Activated T-cell treated with anti-CD3 and anti-CD28 coated beads, Interleukin-2, amount 50 U/mL, for 4 hours (primary cell): ENCODE results near the gene ASXL2. TPM values are rescaled to one million over a fixed set of nuclear protein-coding genes. Genes with fewer than 3 reads are reported as not detected.
"Not testable (repeated sequence)": the region's sequence is repeated elsewhere in the genome, so short reads cannot be mapped to it uniquely, and the experiment has no call there.

Experiments
- ATAC-seq, 2 donors: fragments of 200-7000 bp; cut with Tn5 transposase; one replicate each; pipeline ENCODE4 v1.10.0; 2021
- DNase-seq: peaks from one replicate; pipeline ENCODE4 v3.0.0-alpha.2; 2020
- H3K27me3 Mint-ChIP-seq: one replicate; pipeline ENCODE4 v1.8.0; 2021; ENCODE audit warnings: low read depth, mixed read lengths
- H3K36me3 Mint-ChIP-seq: one replicate; pipeline ENCODE4 v1.8.0; 2022; ENCODE audit warnings: mixed read lengths; ENCODE audit not compliant: insufficient read depth
- H3K4me1 Mint-ChIP-seq: one replicate; pipeline ENCODE4 v1.8.0; 2021; ENCODE audit warnings: low read depth, mixed read lengths
- H3K4me3 Mint-ChIP-seq: one replicate; pipeline ENCODE4 v1.8.0; 2021; ENCODE audit warnings: mild to moderate bottlenecking, moderate library complexity, mixed read lengths
- H3K9me3 Mint-ChIP-seq: one replicate; pipeline ENCODE4 v1.8.0; 2021; ENCODE audit warnings: mixed read lengths
- total RNA-seq, 3 donors: library from RNA; stranded (reverse); gene quantifications; one replicate each; pipeline ENCODE4 v1.2.1, GENCODE V29; 2021

The ASXL2 gene
- total RNA-seq, 3 donors from 2014 or later = 27.2 to 38.5 (median 37.5) TPM

DNA sequence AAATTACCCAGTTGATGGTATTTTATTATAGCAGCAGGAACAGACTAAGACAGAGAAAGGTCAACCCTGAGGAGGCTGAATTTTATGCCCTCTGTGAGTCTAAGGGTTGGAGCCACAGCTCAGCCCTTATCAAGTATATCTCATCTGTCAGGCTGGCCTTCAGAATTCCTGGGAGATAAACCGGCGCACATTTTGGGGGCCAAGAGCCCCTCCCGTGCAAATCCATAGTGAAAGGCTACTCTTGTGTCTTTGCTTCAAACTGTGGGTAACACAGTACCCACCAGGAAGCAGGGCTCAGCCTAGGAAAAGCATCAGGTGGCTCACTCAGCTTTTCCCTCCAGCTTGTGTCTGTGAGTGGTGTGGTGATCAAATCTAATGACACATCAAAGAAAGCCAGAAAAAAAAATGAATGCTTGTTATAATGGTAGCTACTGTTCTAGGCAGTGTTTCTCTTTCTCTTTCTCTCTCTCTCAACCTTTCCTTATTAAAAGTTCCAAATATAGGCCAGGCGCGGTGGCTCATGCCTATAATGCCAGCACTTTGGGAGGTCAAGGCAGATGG is 25.0 kb upstream of the ASXL2 start:
- ATAC-seq (no peak), DNase-seq (no peak)
- Mint-ChIP-seq H3K27me3 (no peaks in the 10 kb centered on the region), H3K4me1 (no peaks in the 10 kb centered on the region), H3K36me3 (no peaks in the 10 kb centered on the region), H3K9me3 (no peaks in the 10 kb centered on the region), H3K4me3 (no peak overlapping the region)

DNA sequence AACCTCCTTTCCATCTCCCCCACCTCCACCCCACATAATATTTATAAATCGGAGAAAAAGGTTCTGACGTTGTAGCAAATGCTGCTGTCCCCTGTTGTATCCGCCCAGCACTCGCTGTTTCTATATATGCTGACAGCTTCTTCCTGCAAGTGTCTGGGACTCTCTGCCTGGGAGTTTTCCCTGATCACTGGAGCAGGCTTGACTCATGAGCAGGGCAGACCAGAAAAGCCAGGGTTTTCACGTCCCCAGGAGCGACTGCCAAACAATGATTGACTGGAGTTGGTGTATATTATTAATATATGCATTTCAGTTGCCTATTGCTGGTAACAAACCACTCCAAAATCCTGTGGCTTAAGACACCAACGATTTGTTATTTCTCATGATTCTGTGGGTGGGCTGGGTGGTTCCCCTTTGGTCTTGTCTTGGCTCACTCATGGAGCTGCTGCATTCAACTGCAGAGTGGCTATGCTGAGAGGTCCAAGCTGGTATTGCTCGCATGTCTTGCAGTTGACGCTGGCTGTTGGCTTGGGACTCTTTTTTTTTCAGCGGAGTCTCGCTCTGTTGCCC is 21.2 kb upstream of the ASXL2 start:
- Mint-ChIP-seq H3K4me1 (no peaks in the 10 kb centered on the region), H3K36me3 (no peaks in the 10 kb centered on the region), H3K27me3 (no peaks in the 10 kb centered on the region), H3K9me3 (no peaks in the 10 kb centered on the region), H3K4me3 (no peak overlapping the region)
- DNase-seq (no peak), ATAC-seq (no peak)

GRCh38 chr2:25897506-25897905 is 19.2 kb upstream of the ASXL2 start:
- ATAC-seq = no peak
- DNase-seq = no peak
- H3K27me3 Mint-ChIP-seq = no peaks in the 10 kb centered on the region
- no peaks in the 10 kb centered on the region for H3K9me3 Mint-ChIP-seq
- H3K36me3 Mint-ChIP-seq = no peaks in the 10 kb centered on the region
- no peaks in the 10 kb centered on the region for H3K4me1 Mint-ChIP-seq
- no peak overlapping the region for H3K4me3 Mint-ChIP-seq

DNA sequence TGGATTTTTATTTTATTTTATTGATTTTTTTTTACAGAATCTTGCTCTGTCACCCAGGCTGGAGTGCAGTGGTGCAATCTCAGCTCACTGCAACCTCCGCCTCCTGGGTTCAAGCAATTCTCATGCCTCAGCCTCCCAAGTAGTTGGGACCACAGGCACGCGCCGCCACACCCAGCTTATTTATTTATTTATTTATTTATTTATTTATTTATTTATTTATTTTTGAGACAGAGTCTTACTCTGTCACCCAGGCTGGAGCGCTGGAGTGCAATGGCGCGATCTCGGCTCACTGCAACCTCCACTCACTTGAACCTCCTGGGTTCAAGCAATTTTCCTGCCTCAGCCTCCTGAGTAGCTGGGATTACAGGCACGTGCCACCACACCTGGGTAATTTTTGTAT is 18.0 kb upstream of the ASXL2 start:
- not testable (repeated sequence) for H3K27me3 Mint-ChIP-seq, H3K36me3 Mint-ChIP-seq, H3K4me3 Mint-ChIP-seq, H3K4me1 Mint-ChIP-seq, ATAC-seq, H3K9me3 Mint-ChIP-seq, DNase-seq

DNA sequence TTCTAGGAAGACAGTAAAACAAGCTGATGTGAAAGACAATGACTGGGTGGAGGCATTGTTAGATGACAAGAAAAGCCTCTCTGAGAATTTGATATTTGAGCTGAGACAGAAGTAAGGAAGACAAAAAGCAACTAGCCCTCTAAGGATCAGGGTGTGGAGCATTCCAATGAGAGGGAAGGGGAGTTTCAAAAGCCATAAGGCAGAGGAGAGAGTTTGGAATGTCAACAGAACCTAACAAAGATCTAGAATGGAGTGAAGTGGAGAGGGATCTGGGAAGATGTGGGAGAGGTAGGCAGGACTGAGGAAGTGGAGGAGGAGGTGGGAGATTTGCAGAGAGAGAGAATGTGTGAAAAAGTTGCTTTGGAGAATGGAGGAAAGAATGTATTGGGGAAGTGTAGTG is 17.3 kb upstream of the ASXL2 start:
- Mint-ChIP-seq H3K4me1 (no peaks in the 10 kb centered on the region), H3K9me3 (no peaks in the 10 kb centered on the region), H3K4me3 (no peak overlapping the region), H3K27me3 (no peaks in the 10 kb centered on the region), H3K36me3 (no peaks in the 10 kb centered on the region)
- DNase-seq (no peak), ATAC-seq (no peak)

- Mint-ChIP-seq H3K9me3 (no peaks in the 10 kb centered on the region), H3K4me1 (no peaks in the 10 kb centered on the region), H3K27me3 (no peaks in the 10 kb centered on the region), H3K4me3 (no peak overlapping the region), H3K36me3 (no peaks in the 10 kb centered on the region)
- no peak for DNase-seq
- ATAC-seq = no peak
These were observed 16.7 kb upstream of the ASXL2 start for GRCh38 chr2:25895018-25895417.

DNA sequence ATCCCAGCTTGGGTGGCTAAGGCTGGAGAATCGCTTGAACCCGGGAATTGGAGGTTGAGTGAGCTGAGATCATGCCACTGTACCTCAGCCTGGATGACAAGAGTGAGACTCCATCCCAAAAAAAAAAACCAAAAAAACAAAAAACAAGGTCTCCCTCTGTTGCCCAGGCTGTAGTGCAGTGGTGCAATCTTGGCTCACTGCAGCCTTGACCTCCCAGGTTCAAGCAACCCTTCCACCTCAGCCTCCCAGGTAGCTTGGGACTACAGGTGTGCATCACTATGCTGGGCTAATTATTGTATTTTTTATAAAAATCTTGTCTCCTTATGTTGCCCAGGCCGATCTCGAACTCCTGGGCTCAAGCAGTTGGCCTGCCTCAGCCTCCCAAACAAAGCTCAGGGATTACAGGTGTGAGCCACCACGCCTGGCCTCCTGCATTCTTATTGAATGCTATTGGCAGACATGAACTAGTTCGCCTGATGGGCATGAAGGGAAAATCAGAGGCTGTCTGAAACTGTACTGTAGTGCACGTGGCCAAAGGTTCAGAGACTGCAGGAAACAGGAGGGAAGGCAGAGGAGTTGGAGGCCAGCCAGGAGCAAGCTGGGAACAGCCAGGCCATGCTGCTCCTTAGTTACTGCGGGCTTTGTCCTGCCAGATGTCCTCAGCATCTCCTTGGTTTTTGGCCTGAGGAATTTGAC is 16.0 kb upstream of the ASXL2 start:
- H3K27me3 Mint-ChIP-seq = no peaks in the 10 kb centered on the region
- no peak for ATAC-seq
- no peaks in the 10 kb centered on the region for H3K9me3 Mint-ChIP-seq
- no peaks in the 10 kb centered on the region for H3K4me1 Mint-ChIP-seq
- no peaks in the 10 kb centered on the region for H3K36me3 Mint-ChIP-seq
- no peak overlapping the region for H3K4me3 Mint-ChIP-seq
- DNase-seq = no peak

DNA sequence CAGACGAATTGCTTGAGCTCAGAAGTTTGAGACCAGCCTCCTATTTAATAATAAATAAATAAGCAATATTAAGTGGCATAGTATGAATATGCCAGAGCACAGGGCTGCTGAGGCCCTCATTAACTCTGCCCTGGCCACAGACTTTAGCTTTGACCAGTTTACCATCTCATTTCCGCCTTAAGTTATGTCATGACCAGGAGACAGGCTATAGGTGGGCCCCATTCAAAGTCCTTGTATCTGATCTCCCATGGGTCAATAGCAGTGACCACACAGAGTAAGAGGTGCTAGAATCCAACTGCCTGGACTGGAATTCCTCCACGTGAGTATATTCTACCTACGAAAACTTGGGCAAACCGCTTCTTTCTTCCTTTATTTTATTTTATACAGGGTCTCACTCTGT is 13.4 kb upstream of the ASXL2 start:
- H3K4me1 Mint-ChIP-seq = no peaks in the 10 kb centered on the region
- H3K36me3 Mint-ChIP-seq = no peaks in the 10 kb centered on the region
- no peak overlapping the region for H3K4me3 Mint-ChIP-seq
- H3K9me3 Mint-ChIP-seq = no peaks in the 10 kb centered on the region
- no peak for ATAC-seq
- no peaks in the 10 kb centered on the region for H3K27me3 Mint-ChIP-seq
- no peak for DNase-seq

- Mint-ChIP-seq H3K4me1 (no peaks in the 10 kb centered on the region), H3K9me3 (no peaks in the 10 kb centered on the region), H3K27me3 (peaks cover 4% of the 10 kb centered on the region), H3K36me3 (no peaks in the 10 kb centered on the region), H3K4me3 (no peak overlapping the region)
- ATAC-seq = no peak
- DNase-seq = no peak
These were observed 9.4 kb upstream of the ASXL2 start for GRCh38 chr2:25887624-25888242.

DNA sequence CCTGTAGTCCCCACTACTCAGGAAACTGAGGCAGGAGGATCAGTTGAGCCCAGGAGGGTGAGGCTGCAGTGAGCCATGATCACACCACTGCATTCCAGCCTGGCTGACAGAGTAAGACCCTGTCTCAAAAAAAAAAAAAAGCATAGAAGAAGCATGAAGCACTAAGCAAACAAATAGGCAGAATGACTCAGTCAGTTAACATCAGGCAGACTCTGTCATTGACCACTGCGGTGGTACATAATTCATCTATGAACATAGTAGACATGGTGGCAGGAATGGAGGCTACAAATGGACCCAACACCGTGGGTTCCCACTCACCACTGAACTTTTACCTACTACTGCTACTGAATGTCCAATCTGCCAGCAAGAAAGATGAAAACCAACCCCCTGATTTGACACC is 7.6 kb upstream of the ASXL2 start:
- Mint-ChIP-seq H3K4me1 (peaks cover 2% of the 10 kb centered on the region), H3K4me3 (no peak overlapping the region), H3K27me3 (peaks cover 4% of the 10 kb centered on the region), H3K36me3 (no peaks in the 10 kb centered on the region), H3K9me3 (no peaks in the 10 kb centered on the region)
- DNase-seq (no peak), ATAC-seq (no peak)

- H3K4me3 Mint-ChIP-seq = no peak overlapping the region
- no peaks in the 10 kb centered on the region for H3K36me3 Mint-ChIP-seq
- peaks cover 21% of the 10 kb centered on the region for H3K4me1 Mint-ChIP-seq
- DNase-seq (no peak), ATAC-seq (no peak)
- no peaks in the 10 kb centered on the region for H3K9me3 Mint-ChIP-seq
- H3K27me3 Mint-ChIP-seq = peaks cover 4% of the 10 kb centered on the region
These were observed 3.5 kb upstream of the ASXL2 start for GRCh38 chr2:25881764-25882163.

DNA sequence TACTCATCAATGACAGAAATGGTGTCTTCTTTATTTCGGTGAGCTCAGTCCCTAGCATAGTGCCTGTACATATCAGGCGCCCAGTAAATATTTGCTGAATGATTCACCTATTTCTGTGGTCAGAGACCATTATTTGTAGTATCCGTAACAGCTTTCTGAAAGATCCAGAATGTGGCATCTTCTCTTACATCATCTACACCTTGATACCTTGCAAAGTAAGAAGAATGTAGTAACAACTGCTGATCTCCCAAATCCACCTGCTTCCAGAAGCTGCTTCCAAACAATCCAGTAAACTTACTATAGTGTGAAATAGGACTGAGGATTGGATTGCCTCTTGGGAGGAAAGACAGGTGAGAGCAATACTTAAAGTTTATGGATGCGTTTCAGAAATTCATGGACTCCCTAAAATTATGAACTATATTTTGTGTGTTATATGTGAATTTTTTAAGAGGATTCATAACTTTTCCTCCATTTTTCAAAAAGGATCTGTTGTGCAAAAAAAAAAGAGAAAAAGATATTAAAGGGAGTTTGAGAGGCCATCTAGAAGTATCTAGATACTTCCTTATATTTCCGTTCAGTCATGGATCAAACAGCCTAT is 945 bp upstream of the ASXL2 start:
- ATAC-seq (no peak), DNase-seq (no peak)
- H3K4me3 Mint-ChIP-seq = peak overlapping the region; percentile 94
- no peaks in the 10 kb centered on the region for H3K27me3 Mint-ChIP-seq
- H3K9me3 Mint-ChIP-seq = no peaks in the 10 kb centered on the region
- H3K4me1 Mint-ChIP-seq = peaks cover 40% of the 10 kb centered on the region
- H3K36me3 Mint-ChIP-seq = peaks cover 2% of the 10 kb centered on the region

GRCh38 chr2:25877431-25878360 is 591 bp downstream of the ASXL2 start:
- H3K36me3 Mint-ChIP-seq = peaks cover 6% of the 10 kb centered on the region
- H3K4me1 Mint-ChIP-seq = peaks cover 45% of the 10 kb centered on the region
- H3K4me3 Mint-ChIP-seq = peak overlapping the region; percentile 94
- peak; percentile 29 to 36 for ATAC-seq
- H3K27me3 Mint-ChIP-seq = no peaks in the 10 kb centered on the region
- peak; percentile 33 for DNase-seq
- H3K9me3 Mint-ChIP-seq = no peaks in the 10 kb centered on the region

- DNase-seq = no peak
- no peak for ATAC-seq
- peaks cover 37% of the 10 kb centered on the region for H3K4me1 Mint-ChIP-seq
These were observed 6.2 kb downstream of the ASXL2 start for GRCh38 chr2:25872134-25872533.

More at GRCh38 chr2:25872134-25872533, 6.2 kb downstream of the ASXL2 start:
- H3K27me3 Mint-ChIP-seq = no peaks in the 10 kb centered on the region
- no peaks in the 10 kb centered on the region for H3K9me3 Mint-ChIP-seq
- H3K4me3 Mint-ChIP-seq = no peak overlapping the region
- H3K36me3 Mint-ChIP-seq = peaks cover 16% of the 10 kb centered on the region
